Mesenchymal stem cell (in vitro differentiated cells and primary cell): ENCODE measurements around the gene RSAD1.

Source experiments
- DNase-seq: peaks from one replicate; pipeline ENCODE4 v3.0.0-alpha.2; 2013
- H2AFZ ChIP-seq: one replicate; pipeline ENCODE4 v1.6.1; 2013; ENCODE audit warnings: low read depth, mild to moderate bottlenecking, control low read depth, inconsistent platforms, low read length, moderate library complexity
- H2AK5ac ChIP-seq: 2 replicates; pipeline ENCODE4 v1.6.1; 2013; ENCODE audit warnings: low read length, moderate library complexity, mild to moderate bottlenecking, inconsistent platforms; ENCODE audit not compliant: severe bottlenecking
- H2BK120ac ChIP-seq: one replicate; pipeline ENCODE4 v1.6.1; 2013; ENCODE audit warnings: low read depth, mild to moderate bottlenecking, inconsistent platforms, low read length, moderate library complexity
- H2BK12ac ChIP-seq, 2 experiments: one replicate each; pipeline ENCODE4 v1.6.1; 2013; ENCODE audit warnings: inconsistent platforms in 2 of 2, low read length in 2 of 2, mild to moderate bottlenecking in 2 of 2, moderate library complexity in 2 of 2, control low read depth in 1 of 2
- H2BK15ac ChIP-seq: one replicate; pipeline ENCODE4 v1.6.1; 2013; ENCODE audit warnings: mild to moderate bottlenecking, low read depth, inconsistent platforms; ENCODE audit not compliant: poor library complexity, severe bottlenecking
- H2BK5ac ChIP-seq: 2 replicates; pipeline ENCODE4 v1.6.1; 2013; ENCODE audit warnings: low read depth, mild to moderate bottlenecking, low read length, control low read depth, inconsistent platforms; ENCODE audit not compliant: poor library complexity, severe bottlenecking
- H3K14ac ChIP-seq, 2 experiments: one replicate each; pipeline ENCODE4 v1.6.1; 2013; ENCODE audit warnings: inconsistent platforms in 2 of 2, low read length in 2 of 2, control low read depth in 1 of 2, mild to moderate bottlenecking in 1 of 2, moderate library complexity in 1 of 2
- H3K18ac ChIP-seq, 2 experiments: one replicate each; pipeline ENCODE4 v1.6.1; 2013; ENCODE audit warnings: inconsistent platforms in 2 of 2, low read length in 2 of 2, control low read depth in 1 of 2, low read depth in 1 of 2, mild to moderate bottlenecking in 1 of 2
- H3K23ac ChIP-seq, 2 experiments: one replicate each; pipeline ENCODE4 v1.6.1; 2013; ENCODE audit warnings: inconsistent platforms in 2 of 2, low read length in 2 of 2, mild to moderate bottlenecking in 2 of 2, moderate library complexity in 2 of 2, control low read depth in 1 of 2
- H3K27ac ChIP-seq: 2 replicates; pipeline ENCODE4 v1.5.1; 2013; ENCODE audit warnings: mild to moderate bottlenecking, moderate library complexity, low read length, control low read depth, inconsistent platforms; ENCODE audit not compliant: poor library complexity, severe bottlenecking
- H3K27me3 ChIP-seq, 2 experiments: 2 replicates each; pipeline versions ENCODE4 v1.6.1 to v1.7.0; 2013; ENCODE audit warnings: low read length in 2 of 2, mild to moderate bottlenecking in 2 of 2, moderate library complexity in 2 of 2, control low read depth in 1 of 2, inconsistent platforms in 1 of 2; ENCODE audit not compliant: control insufficient read depth in 1 of 2, insufficient read depth in 1 of 2
- H3K36me3 ChIP-seq, 2 experiments: 2 replicates each; pipeline versions ENCODE4 v1.6.1 to v1.7.0; 2013; ENCODE audit warnings: low read length in 2 of 2, control low read depth in 1 of 2, inconsistent platforms in 1 of 2, low read depth in 1 of 2, mild to moderate bottlenecking in 1 of 2; ENCODE audit not compliant: insufficient read depth in 2 of 2, control insufficient read depth in 1 of 2
- H3K4ac ChIP-seq, 2 experiments: one replicate each; pipeline ENCODE4 v1.6.1; 2013; ENCODE audit warnings: inconsistent platforms in 2 of 2, low read length in 2 of 2, mild to moderate bottlenecking in 2 of 2, moderate library complexity in 2 of 2, control low read depth in 1 of 2, low read depth in 1 of 2
- H3K4me1 ChIP-seq: 2 replicates; pipeline ENCODE4 v1.6.1; 2013; ENCODE audit warnings: low read depth, low read length, control low read depth; ENCODE audit not compliant: control insufficient read depth, insufficient read depth
- H3K4me2 ChIP-seq: 2 replicates; pipeline ENCODE4 v1.6.1; 2013; ENCODE audit warnings: low read length, mild to moderate bottlenecking, inconsistent platforms; ENCODE audit not compliant: poor library complexity, severe bottlenecking
- H3K4me3 ChIP-seq, 2 experiments: 2 replicates each; pipeline versions ENCODE4 v1.5.1 to v1.7.0; 2013; ENCODE audit warnings: low read length in 2 of 2, mild to moderate bottlenecking in 2 of 2, control low read depth in 1 of 2, low read depth in 1 of 2; ENCODE audit not compliant: insufficient read depth in 1 of 2
- H3K79me1 ChIP-seq: replicated peaks from 2 replicates; pipeline ENCODE4 v1.6.1; 2013; ENCODE audit warnings: mild to moderate bottlenecking, control low read depth, low read length, inconsistent platforms; ENCODE audit not compliant: poor library complexity, severe bottlenecking
- H3K9ac ChIP-seq: 2 replicates; pipeline ENCODE4 v1.7.0; 2013; ENCODE audit warnings: mild to moderate bottlenecking, low read length, moderate library complexity
- H3K9me3 ChIP-seq: 2 replicates; pipeline ENCODE4 v1.7.0; 2013; ENCODE audit warnings: mild to moderate bottlenecking, low read length; ENCODE audit not compliant: control insufficient read depth
- H4K8ac ChIP-seq: one replicate; pipeline ENCODE4 v1.6.1; 2013; ENCODE audit warnings: inconsistent platforms, mild to moderate bottlenecking, low read length, moderate library complexity
- H4K91ac ChIP-seq: one replicate; pipeline ENCODE4 v1.6.1; 2013; ENCODE audit warnings: mild to moderate bottlenecking, low read length, inconsistent platforms
- WGBS: methylation state at CpG from one replicate; pipeline ENCODE4 v1.1.7; 2013; ENCODE audit warnings: mixed read lengths; 5-methylcytosine and 5-hydroxymethylcytosine counted together

Gene RSAD1

DNA sequence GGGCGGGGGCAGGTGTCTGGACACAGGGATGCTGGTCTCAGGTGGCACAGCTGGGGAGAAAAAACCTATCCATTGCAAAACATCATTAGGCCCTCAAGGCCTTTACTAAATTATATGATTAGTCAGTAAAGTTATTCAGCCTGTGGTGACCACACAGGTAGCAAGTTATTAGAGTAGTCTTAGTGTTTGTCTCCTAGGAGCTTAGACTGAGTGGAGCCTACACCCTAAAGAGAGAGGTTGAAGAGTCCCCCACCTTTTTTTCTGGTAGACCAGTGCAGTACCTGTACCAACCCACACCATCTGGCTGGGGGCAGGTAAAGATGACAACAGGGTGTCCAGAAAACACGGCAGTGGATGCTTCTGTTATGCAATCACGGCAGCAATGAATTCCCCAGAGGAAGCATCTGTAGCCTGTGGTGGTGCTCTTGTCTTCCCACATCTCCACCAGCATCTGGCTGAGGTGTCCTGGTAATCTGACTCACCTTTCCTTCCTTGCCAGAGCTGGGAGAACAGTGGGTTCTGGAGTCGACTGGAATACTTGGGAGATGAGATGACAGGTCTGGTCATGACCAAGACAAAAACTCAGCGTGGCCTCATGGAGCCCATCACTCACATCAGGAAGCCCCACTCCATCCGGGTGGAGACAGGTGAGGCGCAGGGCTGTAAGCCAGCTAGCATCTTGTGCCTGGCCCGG, 40.6 kb downstream of the RSAD1 start:
- Histone ChIP-seq H3K4me1 (peaks cover 12% of the 10 kb centered on the region), H2AFZ (no peak overlapping the region), H3K27ac (no peak overlapping the region), H3K4ac (no peak overlapping the region), H3K14ac (no peak overlapping the region), H3K9me3 (no peaks in the 10 kb centered on the region), H3K18ac (no peak overlapping the region), H4K8ac (no peak overlapping the region), H3K4me2 (no peak overlapping the region), H3K36me3 (no peaks in the 10 kb centered on the region), H4K91ac (no peak overlapping the region), H2BK12ac (no peak overlapping the region), H3K27me3 (peaks cover 0 to 6% of the 10 kb centered on the region in 2 experiments), H2BK5ac (no peak overlapping the region), H3K4me3 (no peak overlapping the region), H2BK15ac (no peak overlapping the region), H3K9ac (no peak overlapping the region), H2BK120ac (no peak overlapping the region), H2AK5ac (no peak overlapping the region), H3K79me1 (no peaks in the 10 kb centered on the region), H3K23ac (no peak overlapping the region)
- no peak for DNase-seq
- WGBS: 88% methylated on average over 7 of the region's 8 CpGs

DNA sequence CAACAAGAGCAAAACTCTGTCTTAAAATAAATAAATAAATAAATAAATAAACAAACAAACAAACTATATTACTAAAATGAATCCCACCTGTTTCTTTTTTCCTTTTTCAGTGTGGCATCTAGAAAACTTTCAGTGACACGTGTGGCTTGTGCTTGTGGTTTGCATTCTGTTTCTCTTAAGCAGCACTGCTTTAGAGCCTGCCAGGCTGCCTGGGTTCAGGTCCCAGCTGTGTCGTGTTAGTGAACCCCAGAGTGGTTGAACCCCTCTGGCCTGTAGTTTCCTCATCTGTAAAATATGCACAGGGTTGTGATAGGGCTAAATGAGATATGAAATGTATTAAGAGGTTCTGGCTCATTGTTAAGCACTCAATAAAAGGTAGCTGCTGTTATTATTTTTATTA, 41.8 kb downstream of the RSAD1 start:
- H2BK15ac ChIP-seq: no peak overlapping the region
- no peak overlapping the region for H2AFZ ChIP-seq
- no peak overlapping the region for H2BK5ac ChIP-seq
- no peak overlapping the region for H3K9ac ChIP-seq
- no peak overlapping the region for H3K27ac ChIP-seq
- peaks cover 0 to 11% of the 10 kb centered on the region in 2 experiments for H3K27me3 ChIP-seq
- no peaks in the 10 kb centered on the region for H3K36me3 ChIP-seq
- H2AK5ac ChIP-seq: no peak overlapping the region
- no peak overlapping the region for H3K4me3 ChIP-seq
- H3K14ac ChIP-seq: no peak overlapping the region
- WGBS: 73% methylated on average over 2 of the region's 2 CpGs
- H3K23ac ChIP-seq: no peak overlapping the region
- H2BK12ac ChIP-seq: no peak overlapping the region
- no peak for DNase-seq
- H3K9me3 ChIP-seq: no peaks in the 10 kb centered on the region
- no peak overlapping the region for H3K18ac ChIP-seq
- H2BK120ac ChIP-seq: no peak overlapping the region
- H4K8ac ChIP-seq: no peak overlapping the region
- peaks cover 4% of the 10 kb centered on the region for H3K4me1 ChIP-seq
- H3K4me2 ChIP-seq: no peak overlapping the region
- H3K4ac ChIP-seq: no peak overlapping the region
- H3K79me1 ChIP-seq: no peaks in the 10 kb centered on the region
- no peak overlapping the region for H4K91ac ChIP-seq

DNA sequence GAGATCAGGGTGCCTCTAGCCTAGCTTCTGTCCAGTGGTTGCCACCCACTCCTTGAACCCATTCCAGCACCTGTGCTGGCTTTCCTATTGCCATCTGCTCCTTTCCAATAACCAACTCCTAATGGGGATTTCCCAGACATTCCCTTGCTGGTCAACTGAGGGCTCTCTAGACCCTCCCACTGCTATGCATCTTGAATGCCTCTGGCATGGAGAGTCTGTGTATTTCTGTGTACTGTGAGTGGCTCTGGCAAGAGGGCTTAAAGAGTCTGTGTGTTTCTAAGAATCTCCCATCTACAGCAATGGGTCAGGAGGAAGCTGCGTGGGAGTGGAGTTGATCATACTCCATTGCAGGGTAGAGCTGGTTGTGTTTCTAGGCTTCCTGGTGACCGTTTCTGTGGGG, 42.9 kb downstream of the RSAD1 start:
- Histone ChIP-seq H4K8ac (no peak overlapping the region), H3K4me3 (no peak overlapping the region), H3K9ac (no peak overlapping the region)

DNA sequence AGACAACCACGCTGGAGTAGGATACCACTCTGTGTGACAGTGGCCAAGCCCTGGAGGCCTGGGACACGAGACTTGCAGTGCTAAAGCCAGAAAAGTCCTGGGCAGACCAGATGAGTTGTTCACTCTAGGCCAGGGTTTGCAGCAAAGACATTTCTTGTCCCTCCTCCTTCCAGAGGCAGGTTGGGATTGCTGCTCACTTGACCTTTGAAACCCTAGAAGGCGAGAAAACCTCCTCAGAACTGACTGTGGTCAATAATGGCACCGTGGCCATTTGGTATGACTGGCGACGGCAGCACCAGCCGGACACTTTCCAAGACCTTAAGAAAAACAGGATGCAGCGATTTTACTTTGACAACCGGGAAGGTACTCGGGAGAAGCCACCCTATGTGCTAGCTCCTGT, 44.1 kb downstream of the RSAD1 start:
- 85% methylated on average over 10 of the region's 10 CpGs for WGBS

More for the DNA sequence above, 42.9 kb downstream of the RSAD1 start:
- H3K4me1 ChIP-seq: peaks cover 4% of the 10 kb centered on the region
- H3K27ac ChIP-seq: no peak overlapping the region
- no peak overlapping the region for H4K91ac ChIP-seq
- no peak overlapping the region for H2BK12ac ChIP-seq
- no peak for DNase-seq
- no peak overlapping the region for H2AK5ac ChIP-seq
- H2BK5ac ChIP-seq: no peak overlapping the region
- H3K14ac ChIP-seq: no peak overlapping the region
- 69% methylated on average over 2 of the region's 2 CpGs for WGBS
- H3K79me1 ChIP-seq: no peaks in the 10 kb centered on the region
- no peak overlapping the region for H2BK120ac ChIP-seq
- H2BK15ac ChIP-seq: no peak overlapping the region
- no peak overlapping the region for H3K18ac ChIP-seq
- H3K4ac ChIP-seq: no peak overlapping the region
- H3K27me3 ChIP-seq: peaks cover 0 to 11% of the 10 kb centered on the region in 2 experiments
- no peak overlapping the region for H2AFZ ChIP-seq
- H3K23ac ChIP-seq: no peak overlapping the region
- no peaks in the 10 kb centered on the region for H3K36me3 ChIP-seq
- no peak overlapping the region for H3K4me2 ChIP-seq
- no peaks in the 10 kb centered on the region for H3K9me3 ChIP-seq

More for the DNA sequence above, 44.1 kb downstream of the RSAD1 start:
- no peak for DNase-seq
- Histone ChIP-seq H3K9me3 (no peaks in the 10 kb centered on the region), H3K27ac (no peak overlapping the region), H3K23ac (no peak overlapping the region), H3K4me3 (no peak overlapping the region), H2BK120ac (no peak overlapping the region), H2AFZ (no peak overlapping the region), H2BK12ac (no peak overlapping the region), H4K8ac (no peak overlapping the region), H4K91ac (no peak overlapping the region), H2BK5ac (no peak overlapping the region), H3K9ac (no peak overlapping the region), H3K27me3 (peaks cover 0 to 18% of the 10 kb centered on the region in 2 experiments), H3K4me1 (peaks cover 10% of the 10 kb centered on the region), H2BK15ac (no peak overlapping the region), H3K79me1 (no peaks in the 10 kb centered on the region), H3K36me3 (no peaks in the 10 kb centered on the region), H3K14ac (no peak overlapping the region), H3K4ac (no peak overlapping the region), H3K4me2 (no peak overlapping the region), H3K18ac (no peak overlapping the region), H2AK5ac (no peak overlapping the region)
